Urinary bladder (tissue), 4 donors: ENCODE results near the gene DHX34. TPM values are rescaled to one million over a fixed set of nuclear protein-coding genes. Genes with fewer than 3 reads are reported as not detected.
A peak's percentile ranks its signal among the peaks of the same experiment; 100 is the strongest.

Source experiments
- DNase-seq: peaks from one replicate; pipeline ENCODE4 v3.0.0-alpha.2; 2015; ENCODE audit errors: extremely low spot score
- H3K27ac ChIP-seq: one replicate; pipeline ENCODE4 v1.5.1; 2013; ENCODE audit warnings: low read depth, mild to moderate bottlenecking, moderate library complexity
- H3K36me3 ChIP-seq: one replicate; pipeline ENCODE4 v1.6.1; 2013; ENCODE audit warnings: mild to moderate bottlenecking, moderate library complexity; ENCODE audit not compliant: insufficient read depth
- H3K4me1 ChIP-seq: one replicate; pipeline ENCODE4 v1.6.1; 2013; ENCODE audit warnings: mild to moderate bottlenecking, moderate library complexity; ENCODE audit not compliant: insufficient read depth
- H3K4me3 ChIP-seq: one replicate; pipeline ENCODE4 v1.5.1; 2013; ENCODE audit warnings: low read depth, low read length
- WGBS: extraction: QIAGEN DNeasy Blood & Tissue Kit; methylation state at CpG from one replicate; pipeline ENCODE4 v1.1.7; 2013; 5-methylcytosine and 5-hydroxymethylcytosine counted together
- polyA plus RNA-seq: library from polyadenylated mRNA; stranded (reverse); fragments of 200-250 nt; gene quantifications from one replicate; pipeline ENCODE4 v1.2.3, GENCODE V29; 2013
- total RNA-seq: library from RNA; depleted of rRNA; stranded (reverse); fragments of >200 nt; gene quantifications from one replicate; pipeline ENCODE4 v1.2.3, GENCODE V29; 2014
- donor health status: healthy with polysubstance abuse.
- donor health status: healthy.

Gene DHX34
- total and polyA plus RNA-seq, 2 donors: 9.5 to 13.9 TPM

GRCh38 chr19:47427241-47428176 lies 78.4 kb downstream of the DHX34 start:
- Histone ChIP-seq H3K4me1 (peaks cover 2% of the 10 kb centered on the region), H3K36me3 (no peaks in the 10 kb centered on the region), H3K4me3 (no peak overlapping the region), H3K27ac (no peak overlapping the region)
- 5% methylated on average over 17 of the region's 17 CpGs for WGBS
- DNase-seq: peak; percentile 50

DNA sequence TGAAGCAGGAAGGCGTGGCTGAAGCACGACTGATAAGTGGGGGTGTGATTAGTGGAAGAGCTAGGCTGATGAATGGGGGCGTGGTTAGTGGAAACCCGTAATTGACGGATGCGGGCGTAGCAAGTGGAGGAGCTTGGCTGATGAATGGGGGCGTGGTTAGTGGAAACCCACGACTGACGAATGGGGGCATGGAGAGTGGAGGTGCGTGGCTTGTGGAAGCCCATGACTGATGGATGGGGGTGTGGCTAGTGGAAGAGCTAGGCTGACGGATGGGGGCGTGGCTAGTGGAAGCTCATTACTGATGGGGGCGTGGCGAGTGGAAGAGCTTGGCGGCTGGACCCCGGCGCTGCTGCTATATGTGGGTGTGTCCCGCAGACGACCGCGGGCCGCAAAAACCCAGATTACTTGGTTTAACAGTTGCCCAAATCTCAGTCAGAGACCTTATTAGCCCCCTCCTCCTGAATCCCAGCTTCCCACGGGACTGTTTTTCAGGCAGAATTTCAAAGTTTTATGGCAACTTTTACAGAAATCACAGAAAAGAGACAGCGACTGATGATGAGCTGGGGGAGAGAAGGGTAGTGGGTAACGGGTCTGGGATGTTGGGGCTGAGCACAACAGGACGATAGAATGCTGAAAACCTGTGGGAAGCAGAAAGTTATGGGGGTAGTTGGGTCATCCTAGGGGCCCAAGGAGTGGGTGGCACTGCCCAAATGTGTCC lies 79.2 kb downstream of the DHX34 start:
- no peak overlapping the region for H3K4me3 ChIP-seq
- no peak overlapping the region for H3K27ac ChIP-seq
- DNase-seq: peak; percentile 90
- H3K36me3 ChIP-seq: no peaks in the 10 kb centered on the region
- peaks cover 2% of the 10 kb centered on the region for H3K4me1 ChIP-seq
- under 1% methylated on average over 27 of the region's 27 CpGs for WGBS

DNA sequence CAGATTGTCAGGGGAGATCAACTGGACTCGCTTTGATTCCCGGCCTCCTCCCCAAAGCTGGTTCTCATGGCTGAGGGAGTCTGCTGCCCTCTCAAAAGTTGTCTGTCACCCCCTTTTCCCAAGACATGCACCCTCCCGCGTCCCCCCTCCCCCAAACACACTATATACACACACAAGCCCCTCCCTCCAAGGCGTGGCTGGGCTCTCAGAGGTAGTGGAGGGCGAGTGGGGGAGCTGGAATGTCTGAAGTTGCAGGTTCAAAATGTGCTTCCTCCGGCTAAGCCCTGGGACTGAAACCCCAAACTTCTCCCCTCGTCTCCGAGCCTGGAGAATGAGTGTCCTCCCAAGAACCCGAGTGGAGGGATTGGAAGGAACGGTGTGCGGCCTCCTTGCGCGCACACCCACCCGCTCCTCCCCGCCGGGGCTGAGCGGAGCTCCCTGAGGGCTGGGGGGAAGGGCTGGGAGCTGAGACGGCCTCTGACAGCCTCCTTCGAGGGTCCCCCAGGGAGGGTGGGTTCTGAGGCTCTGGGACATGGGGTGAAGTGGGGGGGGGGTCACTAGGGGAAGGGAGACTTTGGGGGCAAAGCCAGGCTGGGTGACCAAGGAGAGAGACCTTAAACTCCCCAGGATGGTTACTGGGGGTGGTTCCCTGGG lies 80.2 kb downstream of the DHX34 start:
- Histone ChIP-seq H3K4me1 (peaks cover 2% of the 10 kb centered on the region), H3K27ac (no peak overlapping the region), H3K36me3 (no peaks in the 10 kb centered on the region), H3K4me3 (no peak overlapping the region)
- no peak for DNase-seq
- 28% methylated on average over 20 of the region's 20 CpGs for WGBS

- WGBS: 15% methylated on average over 69 of the region's 69 CpGs
- Histone ChIP-seq H3K4me3 (no peak overlapping the region), H3K27ac (no peak overlapping the region), H3K36me3 (no peaks in the 10 kb centered on the region), H3K4me1 (peaks cover 2% of the 10 kb centered on the region)
- DNase-seq: no peak
These were observed 81.1 kb downstream of the DHX34 start for GRCh38 chr19:47430041-47430802.

DNA sequence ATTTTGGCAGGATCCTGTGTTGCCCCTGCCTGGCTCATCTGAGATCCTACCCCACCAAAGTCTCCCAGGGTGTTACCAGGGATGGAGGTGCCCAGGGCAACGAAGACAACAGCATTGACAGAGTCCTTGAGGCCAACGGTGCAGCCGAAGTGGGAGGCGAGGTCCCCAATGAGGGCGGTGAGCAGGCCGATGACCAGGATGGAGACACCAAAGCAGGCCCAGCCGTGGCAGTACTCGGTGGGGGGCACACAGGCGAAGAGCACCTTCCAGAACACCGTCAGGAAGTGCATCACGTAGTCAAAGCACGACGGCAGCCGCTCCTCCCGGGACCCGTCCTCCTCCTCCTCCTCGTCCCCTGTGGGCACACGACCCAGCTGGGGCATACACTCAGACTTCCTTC lies 83.0 kb downstream of the DHX34 start:
- DNase-seq: no peak
- no peak overlapping the region for H3K27ac ChIP-seq
- H3K36me3 ChIP-seq: no peaks in the 10 kb centered on the region
- no peak overlapping the region for H3K4me3 ChIP-seq
- peaks cover 2% of the 10 kb centered on the region for H3K4me1 ChIP-seq
- 79% methylated on average over 18 of the region's 18 CpGs for WGBS

Other genes starting within 250 kb of the DHX34 start
- 10.7 TPM for gene ZC3H4, start 235.5 kb upstream of the DHX34 start, total RNA-seq
- 15.2 TPM for gene ZC3H4, start 235.5 kb upstream of the DHX34 start, polyA plus RNA-seq
- gene SAE1, start 218.5 kb upstream of the DHX34 start, total RNA-seq: 81.4 TPM
- 115 TPM for gene SAE1, start 218.5 kb upstream of the DHX34 start, polyA plus RNA-seq
- 1.3 TPM for gene BBC3, start 118.1 kb upstream of the DHX34 start, total RNA-seq
- 6.7 TPM for gene BBC3, start 118.1 kb upstream of the DHX34 start, polyA plus RNA-seq
- 8.0 TPM for gene CCDC9, start 92.8 kb upstream of the DHX34 start, total RNA-seq
- 36.6 TPM for gene CCDC9, start 92.8 kb upstream of the DHX34 start, polyA plus RNA-seq
- 2.8 TPM for gene INAFM1, start 74.4 kb upstream of the DHX34 start, total RNA-seq
- gene INAFM1, start 74.4 kb upstream of the DHX34 start, polyA plus RNA-seq: 32.0 TPM
- gene C5AR1, start 39.5 kb upstream of the DHX34 start, total RNA-seq: 1.8 TPM
- gene C5AR1, start 39.5 kb upstream of the DHX34 start, polyA plus RNA-seq: 19.0 TPM
- gene C5AR2, start 17.1 kb upstream of the DHX34 start, total RNA-seq: 0.85 TPM
- 4.9 TPM for gene C5AR2, start 17.1 kb upstream of the DHX34 start, polyA plus RNA-seq
- 32.6 TPM for gene MEIS3, start 70.2 kb downstream of the DHX34 start, total RNA-seq
- gene MEIS3, start 70.2 kb downstream of the DHX34 start, polyA plus RNA-seq: 58.5 TPM
- gene SLC8A2, start 122.6 kb downstream of the DHX34 start, total RNA-seq: 1.5 TPM
- gene SLC8A2, start 122.6 kb downstream of the DHX34 start, polyA plus RNA-seq: 10.2 TPM
- gene KPTN, start 134.9 kb downstream of the DHX34 start, total RNA-seq: 3.0 TPM
- gene KPTN, start 134.9 kb downstream of the DHX34 start, polyA plus RNA-seq: 10.2 TPM
- 33.4 TPM for gene NAPA, start 165.7 kb downstream of the DHX34 start, total RNA-seq
- gene NAPA, start 165.7 kb downstream of the DHX34 start, polyA plus RNA-seq: 107 TPM
- 0.16 TPM for gene ZNF541, start 223.8 kb downstream of the DHX34 start, total RNA-seq
- 0.25 TPM for gene ZNF541, start 223.8 kb downstream of the DHX34 start, polyA plus RNA-seq